GDM1 (cell line): Measurements from ENCODE around the gene ZMYND8.
"Not testable (repeated sequence)": the region's sequence is repeated elsewhere in the genome, so short reads cannot be mapped to it uniquely, and the experiment has no call there.

Experiments
- DNase-seq: peaks from one replicate; lab custom pipeline; 2025; lab: John Stamatoyannopoulos, UW

Gene ZMYND8

DNA sequence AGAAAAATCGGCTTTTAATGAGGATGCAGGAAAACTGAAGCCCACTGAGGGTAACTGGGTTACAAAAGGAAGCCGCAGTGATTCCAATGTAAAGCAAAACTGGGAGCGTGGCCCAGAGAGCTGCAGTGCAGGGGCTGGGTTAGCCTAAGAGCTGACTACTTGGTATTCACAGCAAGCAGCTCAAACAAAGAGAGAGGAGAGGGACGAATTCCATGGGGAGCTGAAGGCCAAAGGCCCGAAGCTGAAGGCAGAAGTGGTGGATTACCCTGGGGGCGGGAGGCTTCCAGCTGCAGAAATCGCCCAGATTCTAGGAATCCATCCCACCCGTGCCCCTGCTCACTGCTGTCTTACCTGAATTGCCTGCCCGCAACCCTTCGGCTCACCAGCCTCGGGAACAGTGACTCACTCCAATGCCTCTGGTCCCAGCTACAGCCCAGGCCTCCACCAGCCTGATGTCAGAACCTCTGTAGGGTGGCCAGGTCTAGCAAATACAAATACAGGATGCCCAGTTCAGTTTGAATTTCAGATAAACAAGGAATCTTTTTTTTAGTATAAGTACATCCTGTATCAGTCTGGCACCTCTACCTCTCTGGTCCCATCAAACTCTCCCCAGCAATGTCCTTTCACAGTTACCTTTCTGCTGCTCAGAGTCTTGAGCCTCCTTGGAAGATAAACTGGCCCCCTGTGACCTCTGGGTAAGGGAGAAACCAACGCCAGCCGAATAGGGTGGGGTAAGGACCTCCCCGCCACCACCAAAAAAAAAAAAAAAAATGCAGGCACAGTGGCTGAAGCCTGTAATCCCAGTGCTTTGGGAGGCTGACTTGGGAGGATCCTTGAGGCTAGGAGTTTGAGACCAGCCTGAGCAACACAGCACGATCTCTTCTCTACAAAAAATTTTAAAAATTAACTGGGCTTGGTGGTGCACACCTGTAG is 14.6 kb upstream of the ZMYND8 start:
- DNase-seq: no peak

DNA sequence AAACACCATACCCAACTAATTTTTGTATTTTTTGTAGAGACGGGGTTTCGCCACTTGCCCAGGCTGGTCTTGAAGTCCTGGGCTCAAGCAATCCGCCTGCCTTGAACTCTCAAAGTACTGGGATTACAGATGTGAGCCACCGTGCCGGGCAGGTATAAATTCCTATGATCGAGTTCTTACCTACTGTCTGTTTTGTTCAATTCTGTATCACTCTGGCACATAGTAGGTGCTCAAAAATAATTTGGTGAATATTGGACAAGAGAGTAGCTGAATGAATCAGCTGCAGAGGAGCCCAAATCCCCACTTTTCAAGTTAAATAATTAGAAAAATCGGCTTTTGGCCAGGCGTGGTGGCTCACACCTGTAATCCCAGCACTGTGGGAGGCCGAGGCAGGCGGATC is 13.7 kb upstream of the ZMYND8 start:
- DNase-seq: no peak

DNA sequence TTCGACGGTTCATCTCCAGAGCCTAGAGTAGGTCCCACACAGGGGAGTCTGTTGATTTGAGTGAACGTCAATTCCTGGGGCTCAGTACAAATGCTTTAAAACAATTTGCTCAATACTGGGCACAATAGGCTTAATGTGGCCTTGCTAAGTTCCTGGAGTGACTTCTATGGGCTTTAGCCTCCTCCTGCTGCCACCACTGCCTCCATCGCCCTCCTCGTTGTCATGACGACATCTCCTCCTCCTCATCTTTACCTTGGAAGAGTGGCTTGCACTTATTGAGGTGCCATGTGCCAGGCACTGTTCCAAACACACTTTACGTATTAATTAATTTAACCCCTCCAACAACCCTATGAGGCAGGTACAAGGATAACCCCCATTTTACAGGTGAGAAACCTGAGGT is 11.8 kb upstream of the ZMYND8 start:
- no peak for DNase-seq

DNA sequence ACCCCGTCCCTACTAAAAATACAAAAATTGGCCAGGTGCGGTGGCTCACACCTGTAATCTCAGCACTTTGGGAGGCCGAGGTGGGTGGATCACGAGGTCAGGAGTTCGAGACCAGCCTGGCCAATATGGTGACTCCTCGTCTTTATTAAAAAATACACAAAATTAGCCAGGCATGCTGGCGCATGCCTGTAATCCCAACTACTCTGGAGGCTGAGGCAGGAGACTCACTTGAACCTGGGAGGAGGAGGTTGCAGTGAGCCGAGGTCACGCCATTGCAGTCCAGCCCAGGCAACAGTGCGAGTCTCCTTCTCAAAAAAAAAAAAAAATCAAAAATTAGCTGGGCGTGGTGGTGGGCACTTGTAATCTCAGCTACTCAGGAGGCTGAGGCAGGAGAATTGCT is 9.8 kb upstream of the ZMYND8 start:
- not testable (repeated sequence) for DNase-seq

DNA sequence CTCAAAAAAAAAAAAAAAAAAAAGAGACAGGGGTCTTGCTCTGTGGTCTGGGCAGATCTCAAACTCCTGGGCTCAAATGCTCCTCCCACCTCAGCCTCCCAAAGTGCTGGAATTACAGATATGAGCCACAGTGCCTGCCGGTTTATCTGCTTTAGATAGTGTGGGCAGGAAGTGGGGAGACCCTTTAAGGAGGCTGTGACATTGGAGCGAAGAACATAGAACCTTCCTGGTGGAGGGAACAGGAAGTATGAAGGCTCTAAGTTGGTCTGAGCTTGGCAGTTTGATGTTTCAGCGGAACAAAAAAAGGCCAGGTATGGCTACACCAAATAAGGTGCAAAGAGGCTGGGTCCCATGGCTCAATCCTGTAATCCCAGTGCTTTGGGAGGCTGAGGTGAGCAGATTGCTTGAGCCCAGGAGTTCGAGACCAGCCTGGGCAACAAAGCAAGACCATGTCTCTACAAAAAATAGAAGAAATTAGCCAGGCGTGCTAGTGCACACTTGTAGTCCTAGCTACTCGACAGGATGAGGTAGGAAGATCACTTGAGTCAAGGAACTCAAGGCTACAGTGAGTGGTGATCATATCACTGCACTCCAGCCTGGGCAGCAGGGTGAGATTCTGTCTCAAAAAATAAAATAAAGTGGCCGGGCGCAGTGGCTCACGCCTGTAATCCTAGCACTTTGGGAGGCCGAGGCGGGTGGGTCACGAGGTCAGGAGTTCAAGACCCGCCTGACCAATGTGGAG is 8.7 kb upstream of the ZMYND8 start:
- DNase-seq: no peak

DNA sequence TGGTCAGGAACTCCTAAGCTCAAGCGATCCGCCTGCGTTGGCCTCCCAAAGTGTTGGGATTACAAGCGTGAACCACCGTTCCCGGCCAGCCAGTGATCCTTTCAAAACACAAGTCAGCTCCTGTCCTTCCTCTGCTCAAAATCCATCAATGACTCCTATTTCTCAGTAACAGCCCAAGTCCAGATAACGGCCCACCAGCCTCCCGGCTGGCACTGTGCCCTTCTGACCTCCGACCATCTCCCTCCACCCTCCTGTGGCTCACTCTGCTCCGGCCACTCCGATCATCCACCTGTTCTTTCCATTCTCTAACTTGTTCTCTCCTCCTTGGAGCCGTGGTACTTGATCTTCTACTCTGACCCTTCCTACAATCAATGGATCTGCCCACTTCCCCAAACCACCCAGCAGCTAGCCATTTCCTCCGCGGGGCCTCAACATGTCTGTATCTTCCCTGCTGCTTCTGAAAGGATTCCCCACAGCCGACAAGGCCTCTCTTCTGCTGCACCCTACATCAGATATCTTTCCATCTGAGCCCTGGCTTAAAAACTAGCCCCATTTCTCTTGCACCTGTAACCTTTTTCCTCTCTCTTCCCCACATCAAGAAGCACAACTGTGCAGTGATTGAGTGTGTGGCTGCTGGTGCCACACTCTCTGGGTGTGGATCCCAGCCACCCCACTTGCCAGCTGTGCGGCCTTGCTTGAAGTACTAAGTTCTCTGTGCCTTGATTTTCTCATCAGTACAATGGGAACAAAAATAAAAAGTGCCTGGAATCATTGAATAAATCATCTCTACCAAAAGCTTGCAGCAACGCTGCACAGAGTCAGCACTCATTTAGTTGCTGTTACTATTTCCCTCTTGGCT is 6.1 kb upstream of the ZMYND8 start:
- no peak for DNase-seq

DNA sequence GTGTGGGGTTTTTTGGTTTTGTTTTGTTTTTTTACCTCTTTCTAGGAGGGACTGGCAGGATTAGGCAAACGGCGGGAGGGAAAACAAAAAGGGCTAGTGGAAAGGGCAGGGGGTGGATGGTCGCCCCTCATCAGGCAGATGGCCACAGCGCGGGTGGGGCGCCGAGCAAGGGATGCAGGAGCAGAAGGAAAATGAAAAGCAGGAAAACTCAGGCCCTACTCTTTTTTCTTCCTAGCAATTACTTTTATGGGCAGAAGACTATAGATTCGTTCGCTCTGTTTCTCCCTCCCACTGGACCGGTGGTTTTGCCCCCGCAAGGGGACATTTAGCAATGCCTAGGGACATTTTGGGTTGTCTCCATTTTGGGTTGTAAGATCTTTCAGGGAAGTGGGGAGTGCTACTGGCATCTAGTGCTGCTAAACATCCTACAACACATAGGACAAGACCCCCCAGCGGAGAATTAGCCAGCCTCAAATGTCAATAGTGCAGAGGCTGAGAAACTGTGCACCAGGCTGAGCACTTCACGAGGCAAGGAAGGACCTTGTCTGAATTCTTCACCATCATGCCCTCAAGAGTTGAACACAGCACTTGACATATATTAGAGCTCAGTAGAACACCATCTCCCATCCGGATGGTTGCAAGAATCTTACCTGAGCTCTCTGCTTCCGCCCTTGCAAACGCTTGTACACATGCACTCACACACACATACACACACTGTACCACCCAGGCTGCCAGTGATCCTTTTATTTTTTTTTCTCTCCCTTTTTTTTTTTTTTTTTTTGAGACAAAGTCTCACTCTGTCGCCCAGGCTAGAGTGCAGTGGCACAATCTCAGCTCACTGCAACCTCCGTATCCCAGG is 4.8 kb upstream of the ZMYND8 start:
- no peak for DNase-seq

DNA sequence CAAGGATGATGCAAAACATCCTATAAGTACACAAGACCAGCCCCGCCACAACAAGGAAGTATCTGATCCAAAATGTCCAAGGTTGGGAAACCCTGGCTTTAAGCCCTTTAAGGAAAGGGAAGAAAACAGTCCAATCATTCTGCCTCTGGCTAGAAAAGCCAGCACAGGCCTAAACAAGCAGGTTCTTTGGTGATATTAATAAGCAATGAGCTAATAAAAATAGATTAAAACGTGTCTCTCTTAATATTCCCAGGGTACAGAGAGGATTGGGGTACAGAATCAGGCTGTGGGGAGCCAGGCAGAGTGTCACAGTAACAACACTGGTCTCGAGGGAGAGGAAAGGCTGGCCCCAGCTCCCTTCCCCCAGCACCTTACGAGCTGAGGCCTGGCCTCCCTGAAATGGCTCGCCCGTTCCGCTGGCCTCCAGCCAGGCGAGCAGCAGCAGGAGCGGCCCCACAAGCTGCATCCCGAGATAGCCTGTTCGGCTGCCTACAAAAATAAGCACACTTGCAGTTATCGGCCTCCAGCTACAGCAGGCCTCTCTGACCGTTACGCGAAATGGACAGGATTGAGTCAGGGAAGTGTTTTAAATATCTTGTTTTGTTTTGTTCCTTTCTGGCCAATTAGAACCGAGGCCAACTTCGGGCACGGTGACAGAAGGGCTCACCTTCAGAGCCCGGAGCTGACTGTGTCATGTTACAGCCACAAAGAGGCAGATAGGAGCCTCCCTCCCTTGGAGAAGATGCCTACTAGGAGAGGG is 4.0 kb upstream of the ZMYND8 start:
- peak; percentile 95 for DNase-seq

DNA sequence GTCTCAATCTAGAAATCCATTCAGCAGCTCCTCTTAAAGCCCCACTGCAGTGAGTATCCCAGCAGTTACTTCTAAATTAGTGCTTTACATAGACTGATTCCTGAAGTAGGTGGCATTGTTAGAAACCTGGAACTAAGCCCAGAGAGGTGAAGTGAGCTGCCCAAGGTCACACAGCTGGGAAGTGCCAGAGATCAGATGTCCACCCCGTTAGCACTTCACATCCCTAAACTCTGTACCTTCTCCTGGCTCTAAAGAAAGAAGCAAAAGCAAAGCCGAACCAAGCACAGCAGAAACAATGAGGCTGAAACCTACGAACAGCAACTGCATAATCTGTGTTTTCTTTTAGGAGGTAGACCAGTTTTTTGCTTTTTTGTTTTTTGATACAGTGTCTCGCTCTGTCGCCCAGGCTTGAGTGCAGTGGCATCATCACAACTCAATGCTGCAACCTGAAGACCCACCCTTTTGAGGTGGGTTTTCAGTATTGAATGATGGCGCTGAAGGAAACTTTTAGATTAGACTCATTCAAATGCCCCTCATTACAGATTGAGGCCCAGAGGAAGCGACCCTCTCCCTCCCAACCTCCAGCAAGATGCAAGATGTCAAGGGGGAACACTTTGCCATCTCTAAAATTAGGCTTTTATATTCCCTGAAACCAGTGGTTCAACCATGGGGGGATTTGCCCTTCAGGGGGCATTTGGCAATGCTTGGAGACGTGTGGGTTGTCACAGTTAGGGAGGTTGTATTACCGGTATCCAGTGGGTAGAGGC is 3.2 kb upstream of the ZMYND8 start:
- no peak for DNase-seq

DNA sequence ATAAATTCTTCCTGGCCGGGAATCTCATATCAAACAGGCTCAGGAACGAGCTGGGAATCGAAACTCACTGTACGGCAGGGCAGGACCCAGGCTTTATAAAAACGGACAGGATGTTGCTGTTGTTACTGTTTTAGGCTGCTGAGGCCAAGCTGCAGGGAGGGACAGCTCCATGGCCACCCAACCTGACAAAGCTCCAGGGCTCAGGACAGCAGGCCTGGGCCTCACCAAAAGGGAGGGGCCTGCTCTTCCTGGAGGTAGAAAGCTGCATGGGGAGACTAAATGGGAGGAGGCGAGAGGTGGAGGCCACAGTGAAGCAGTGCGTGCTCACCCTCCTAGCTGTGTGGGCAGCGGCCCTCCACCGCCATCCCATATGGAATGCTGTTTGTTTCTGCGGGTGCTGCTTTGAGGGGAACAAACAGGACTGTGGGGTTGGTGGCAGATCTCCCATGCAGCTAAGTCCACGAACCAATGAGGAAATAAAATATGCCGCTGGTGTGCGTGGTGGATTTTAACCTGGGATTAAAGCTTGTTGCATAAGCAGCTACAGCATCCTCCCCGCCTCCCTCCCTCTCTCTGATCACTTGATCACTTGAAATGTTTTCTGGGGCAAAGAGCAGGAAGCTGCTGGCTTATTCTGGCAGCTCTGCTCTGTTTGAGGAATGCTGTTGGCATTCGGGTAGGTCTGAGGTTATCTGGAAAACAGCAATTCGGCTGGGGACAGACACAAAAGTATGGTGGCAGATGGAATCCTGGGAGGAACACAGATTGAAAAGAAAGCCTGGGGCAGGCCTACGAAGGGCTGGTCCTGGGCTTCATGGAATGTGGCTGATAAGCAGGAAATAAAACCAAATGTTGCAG is 2.4 kb upstream of the ZMYND8 start:
- DNase-seq: no peak

DNA sequence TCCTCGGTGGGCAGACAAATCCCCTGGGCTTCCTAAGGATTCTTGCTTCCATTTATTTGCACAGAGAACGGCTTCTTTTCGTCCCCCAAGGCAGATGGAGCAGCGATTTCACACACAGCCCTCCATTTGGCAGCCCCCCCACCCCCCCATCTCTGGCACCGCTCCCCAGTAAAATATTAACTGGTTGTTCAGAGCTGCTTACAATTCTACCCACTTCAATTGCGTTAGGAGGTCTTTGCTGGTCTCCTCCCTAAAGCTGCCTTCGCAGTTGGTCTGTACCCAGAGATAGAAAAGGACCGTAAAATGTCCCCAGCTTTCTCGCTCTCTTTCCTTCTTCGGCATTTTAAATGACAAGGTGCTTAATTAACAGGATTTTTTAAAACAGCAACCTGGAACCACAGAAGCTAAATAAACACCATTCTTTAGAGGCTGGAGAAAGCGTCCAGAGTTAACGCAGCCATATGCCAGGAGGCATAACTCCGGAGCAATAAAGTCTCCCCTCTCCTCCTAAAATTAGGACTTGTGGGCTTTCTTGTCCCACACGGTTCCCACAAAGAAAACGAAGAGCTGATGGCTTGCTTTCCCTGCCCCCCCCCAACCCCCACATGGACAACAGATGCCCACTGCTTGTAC is 1.7 kb upstream of the ZMYND8 start:
- DNase-seq: no peak

DNA sequence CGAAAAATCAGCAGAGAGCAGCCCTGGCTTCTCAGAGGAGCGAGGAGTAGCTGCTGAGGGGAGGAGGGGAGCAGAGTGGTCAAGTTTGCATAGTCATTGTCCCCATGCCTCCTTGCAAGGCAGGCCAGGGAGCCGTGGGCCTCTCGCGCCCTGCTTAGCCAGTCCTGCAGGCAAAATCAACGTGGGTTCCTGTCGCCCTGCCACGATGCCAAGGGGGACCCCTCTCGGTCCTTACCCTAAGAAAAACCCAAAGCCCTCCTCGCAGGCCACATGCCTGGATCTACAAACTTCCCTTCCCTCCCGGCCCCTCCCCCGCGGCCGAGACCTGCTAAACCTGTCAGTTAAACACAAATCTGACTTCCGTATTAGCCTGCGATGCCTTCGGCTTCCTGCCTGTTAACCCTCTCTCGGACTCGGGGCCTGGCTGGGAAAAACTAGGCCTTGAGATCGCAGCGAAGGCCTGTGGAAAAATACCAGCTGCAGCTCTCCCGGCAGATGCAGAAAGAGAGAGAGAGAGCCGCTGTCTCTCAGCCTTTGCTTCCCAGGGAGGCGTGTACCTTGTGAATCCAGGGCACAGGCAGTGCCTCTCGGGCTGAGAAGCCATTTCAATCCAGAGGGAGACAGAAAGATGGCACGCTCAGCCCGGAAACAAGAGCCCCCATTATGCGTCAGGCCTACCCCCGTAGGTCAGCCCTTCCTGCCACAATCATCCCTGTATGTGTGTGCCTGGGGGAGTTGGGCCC is 968 bp upstream of the ZMYND8 start:
- peak; percentile 89 for DNase-seq

DNA sequence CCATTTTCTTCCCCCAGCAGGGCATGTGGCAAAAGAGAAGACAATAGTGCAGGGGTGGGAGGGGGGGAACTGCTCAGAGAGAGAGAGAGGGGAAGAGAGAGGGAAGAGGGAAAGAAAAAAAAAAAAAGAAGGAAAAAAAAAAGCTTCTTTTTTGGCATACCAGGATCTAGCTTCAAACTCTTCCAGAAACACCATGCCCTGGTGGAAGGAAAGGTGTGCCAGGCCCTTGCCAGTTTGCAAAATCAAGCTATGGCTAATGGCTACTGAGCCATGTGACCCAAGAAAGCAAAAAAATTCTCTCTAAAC is 326 bp downstream of the ZMYND8 start:
- DNase-seq: no peak

DNA sequence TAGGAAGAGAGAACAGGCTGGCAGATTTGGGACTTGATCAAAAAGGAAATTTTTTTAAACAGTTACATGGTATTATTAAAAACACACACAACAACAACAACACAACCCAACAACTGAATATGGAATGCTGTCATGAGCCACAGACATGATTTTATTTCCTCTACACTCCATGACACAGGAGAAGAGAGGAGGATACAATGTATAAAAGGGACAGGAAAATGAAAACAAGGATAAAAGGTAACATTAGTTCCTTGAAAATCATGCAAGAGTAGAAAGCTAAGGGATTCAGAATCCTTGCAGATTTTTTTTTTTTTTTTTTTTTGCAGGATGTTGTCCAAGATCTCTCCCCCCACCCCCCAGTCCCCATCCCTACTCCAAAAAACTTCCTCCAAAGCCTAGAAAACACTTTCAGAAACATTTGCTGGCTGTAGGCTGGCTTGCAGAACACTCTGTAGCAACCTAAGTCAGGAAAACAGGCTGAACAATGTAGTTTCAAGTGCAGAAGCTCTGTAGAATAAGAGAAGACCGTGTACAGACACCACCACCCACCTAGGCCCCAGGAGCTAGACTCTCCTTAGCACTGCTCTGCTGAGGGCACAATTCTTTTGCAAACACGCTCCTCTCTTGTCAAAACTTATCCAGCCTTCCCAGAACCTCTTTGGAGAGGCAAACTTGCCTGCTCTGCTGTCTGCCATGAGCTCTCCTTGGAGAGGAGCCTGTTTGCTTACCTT is 845 bp downstream of the ZMYND8 start:
- DNase-seq: no peak

DNA sequence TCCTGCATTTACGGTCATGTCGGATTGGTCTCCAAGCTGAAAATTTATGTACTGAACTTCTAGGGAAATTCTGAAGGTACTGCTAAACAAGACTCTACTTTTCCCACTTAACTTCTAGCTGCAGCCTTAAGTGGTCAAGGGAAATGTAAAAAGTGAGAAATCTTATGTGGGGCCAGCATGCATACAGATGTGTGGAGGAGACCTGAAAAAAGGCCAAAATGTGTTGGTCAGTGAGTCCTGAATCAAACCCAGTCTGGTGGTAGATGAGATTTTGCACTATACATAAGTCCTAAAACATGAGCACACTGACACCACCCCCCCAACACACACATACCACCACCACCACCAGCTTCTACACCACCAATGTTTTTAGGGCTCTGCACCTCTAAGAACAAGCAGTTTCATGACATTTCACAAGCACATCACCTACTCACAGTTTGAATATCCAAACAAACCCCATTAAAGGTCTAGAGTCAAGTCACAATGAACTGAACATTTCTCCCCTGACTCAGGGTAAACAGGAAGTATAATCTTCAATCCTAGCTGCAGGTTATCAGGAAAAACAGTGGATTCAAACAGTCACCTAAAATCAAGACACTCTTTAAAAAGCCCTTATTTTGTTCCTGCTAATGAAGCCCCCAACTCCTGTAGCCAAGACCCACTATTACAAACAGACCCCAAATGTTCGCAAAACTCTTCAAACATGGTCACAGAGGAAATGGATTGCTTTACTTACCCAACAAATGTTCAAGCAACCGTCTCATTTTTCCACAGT is 1.6 kb downstream of the ZMYND8 start:
- no peak for DNase-seq

DNA sequence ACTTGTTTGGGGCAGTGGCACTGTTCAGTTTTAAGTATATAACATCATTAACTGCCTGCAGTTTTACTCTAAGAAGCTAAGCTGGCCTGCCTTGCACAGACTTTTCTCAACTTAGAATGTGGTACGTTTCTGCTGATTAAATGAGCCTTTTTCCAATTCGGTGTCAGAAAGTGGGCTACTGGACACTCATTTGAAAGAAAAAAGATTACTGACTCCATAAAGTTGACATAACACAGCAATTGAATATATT is 2.1 kb downstream of the ZMYND8 start:
- DNase-seq: no peak
